Activated CD8-positive, alpha-beta memory T cell treated with anti-CD3 and anti-CD28 coated beads for 48 hours (primary cell): ENCODE measurements around the gene YY1.

Experiments used
- DNase-seq, 3 experiments: peaks; one replicate each; pipeline ENCODE4 v3.0.0-alpha.2; 2020; ENCODE audit warnings: low read depth in 2 of 3, low spot score in 2 of 3

YY1 gene

DNA sequence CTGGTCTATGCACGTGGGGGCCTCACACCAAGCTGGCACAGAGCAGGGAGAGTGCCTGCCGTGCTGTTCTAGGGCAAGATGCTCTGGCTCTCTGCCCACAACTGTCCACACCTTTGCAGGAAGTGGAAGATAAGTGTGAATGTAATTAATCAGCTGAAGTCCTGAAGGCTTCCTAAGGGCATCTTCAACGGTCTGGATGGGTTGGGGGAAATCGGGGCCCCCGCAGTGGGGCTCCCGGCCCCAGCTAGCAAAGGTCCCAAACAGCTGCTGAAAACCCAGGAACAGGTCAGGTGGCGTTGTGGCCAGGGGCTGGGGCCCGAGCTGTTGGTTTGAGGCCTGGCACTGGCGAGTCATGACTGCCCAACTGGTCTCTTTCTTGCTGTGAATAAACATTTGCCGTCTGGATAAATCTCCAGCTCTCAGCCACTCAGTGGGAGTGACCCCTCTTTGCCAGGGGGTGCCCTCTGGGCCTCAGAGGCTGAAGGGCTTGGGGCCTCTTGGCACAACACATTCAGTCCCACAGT is 74.0 kb downstream of the YY1 start:
- DNase-seq = no peak

DNA sequence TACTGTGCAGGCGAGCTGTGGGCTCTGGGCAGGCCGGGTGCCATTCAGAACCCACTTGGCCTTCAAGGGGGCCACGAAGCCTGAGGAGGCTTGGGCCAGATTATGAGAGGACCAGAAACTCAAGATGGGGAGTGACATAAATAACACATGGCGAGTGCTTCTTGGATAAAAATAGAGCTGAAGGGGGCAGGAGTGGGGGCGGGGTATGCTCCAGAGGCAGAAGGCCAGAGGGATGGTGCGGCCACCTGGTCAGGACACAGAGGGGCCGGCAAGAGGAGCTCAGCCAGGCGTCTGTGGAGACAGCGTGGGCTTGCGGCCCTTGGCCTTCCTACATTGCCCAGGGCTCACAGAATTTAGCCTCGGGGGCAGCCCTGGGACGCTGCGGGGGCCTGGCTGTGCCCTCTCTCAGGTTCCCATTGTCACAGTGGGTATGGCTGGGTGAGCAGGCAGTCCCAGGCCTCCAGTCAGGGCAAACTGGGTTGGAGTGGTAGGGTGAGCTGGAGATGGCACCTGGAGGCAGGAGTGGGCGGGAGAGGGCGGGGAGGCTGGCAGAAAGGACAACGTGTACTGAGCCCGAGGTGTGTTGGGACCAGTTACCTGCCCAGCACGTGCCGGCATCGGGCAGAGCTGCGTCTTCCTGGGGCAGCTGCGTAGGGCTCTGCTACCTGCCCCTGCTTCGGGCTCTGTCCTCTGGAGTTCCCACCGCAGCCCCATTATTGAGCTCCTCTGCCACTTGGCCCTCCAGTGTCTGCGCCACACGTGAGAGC is 74.7 kb downstream of the YY1 start:
- no peak for DNase-seq

DNA sequence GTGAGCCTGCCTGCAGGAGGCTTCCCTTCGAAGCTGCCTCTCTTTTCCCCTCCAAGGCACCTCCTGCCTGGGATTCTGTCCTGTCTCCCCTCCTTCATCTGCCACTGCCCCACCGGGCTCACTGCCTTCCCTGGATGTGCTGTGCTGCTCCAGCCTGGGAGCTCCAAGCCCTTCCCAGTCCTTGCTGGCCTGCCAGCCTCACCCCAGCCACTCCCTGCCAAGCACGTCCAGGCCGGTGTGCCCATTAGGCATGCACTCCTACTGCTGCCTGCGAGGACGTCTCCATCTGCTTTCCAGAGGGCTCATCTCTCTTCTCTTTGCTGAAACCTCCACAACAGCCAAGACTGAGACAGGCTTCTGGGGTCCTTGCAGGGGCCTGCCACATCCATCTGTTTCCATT is 75.8 kb downstream of the YY1 start:
- no peak for DNase-seq

DNA sequence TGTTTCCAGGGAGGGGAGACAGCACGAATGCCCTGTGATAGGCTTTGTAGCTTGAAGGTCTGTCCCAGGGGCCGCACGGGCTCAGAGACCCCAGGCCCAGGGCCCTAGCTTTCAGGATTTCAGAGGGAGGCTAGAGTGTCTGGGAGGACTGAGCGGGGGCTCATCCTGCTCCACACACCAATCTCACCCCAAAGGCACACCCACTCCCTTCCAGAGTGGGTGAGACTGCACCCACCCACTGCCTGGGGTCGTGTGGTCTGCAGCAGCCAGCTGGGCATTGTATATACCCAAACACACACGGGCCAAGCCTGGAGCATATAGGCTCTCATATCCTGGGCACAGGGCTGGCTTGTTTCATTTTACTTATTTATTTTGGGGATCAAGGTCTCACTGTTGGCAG is 78.4 kb downstream of the YY1 start:
- DNase-seq = no peak

- peak; percentile 52 to 65 (median 56) for DNase-seq
These were observed 79.2 kb downstream of the YY1 start for GRCh38 chr14:100317912-100318808.

GRCh38 chr14:100320157-100320856 is 81.4 kb downstream of the YY1 start:
- no peak for DNase-seq

GRCh38 chr14:100321473-100322137 is 82.7 kb downstream of the YY1 start:
- DNase-seq = no peak

DNA sequence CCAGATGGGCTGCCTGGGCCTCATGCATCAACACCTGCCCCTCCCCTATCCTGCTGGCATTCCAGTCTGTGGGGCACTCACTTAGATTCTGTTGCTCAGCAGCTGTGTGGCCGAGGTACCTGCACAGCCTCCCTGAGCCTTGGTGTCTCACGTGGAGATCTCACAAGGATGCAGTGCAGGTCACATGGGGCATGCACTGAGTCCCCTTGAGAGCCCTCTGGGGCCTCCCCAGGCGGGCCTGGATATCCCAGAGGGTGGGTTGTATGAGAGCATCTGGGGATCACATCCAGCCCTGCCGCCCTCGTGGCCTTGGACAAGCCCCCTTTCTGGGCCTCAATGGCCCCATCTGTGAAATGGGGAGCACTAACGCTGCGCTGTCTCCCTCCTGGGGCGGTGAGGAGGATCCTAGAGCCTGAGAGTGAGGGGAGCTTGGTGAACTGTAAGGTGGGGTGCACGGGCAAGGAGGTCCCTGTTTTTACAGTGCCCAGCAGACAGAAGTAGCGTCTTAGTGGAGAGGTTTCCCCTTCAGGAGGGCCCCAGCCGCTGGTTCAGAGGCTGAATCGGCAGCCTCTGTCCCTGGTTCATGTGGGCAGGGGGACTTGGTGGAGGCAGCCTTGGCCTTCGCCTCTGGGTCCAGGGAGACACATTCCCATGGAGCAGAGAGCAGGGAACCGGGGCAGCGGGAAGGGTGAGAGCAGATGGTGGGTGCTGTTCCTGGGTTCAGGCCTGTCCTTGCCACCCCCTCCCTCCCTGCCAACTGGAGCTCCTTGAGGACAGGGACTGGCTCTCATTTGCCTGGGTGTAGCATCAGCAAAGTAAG is 83.4 kb downstream of the YY1 start:
- DNase-seq = no peak

DNA sequence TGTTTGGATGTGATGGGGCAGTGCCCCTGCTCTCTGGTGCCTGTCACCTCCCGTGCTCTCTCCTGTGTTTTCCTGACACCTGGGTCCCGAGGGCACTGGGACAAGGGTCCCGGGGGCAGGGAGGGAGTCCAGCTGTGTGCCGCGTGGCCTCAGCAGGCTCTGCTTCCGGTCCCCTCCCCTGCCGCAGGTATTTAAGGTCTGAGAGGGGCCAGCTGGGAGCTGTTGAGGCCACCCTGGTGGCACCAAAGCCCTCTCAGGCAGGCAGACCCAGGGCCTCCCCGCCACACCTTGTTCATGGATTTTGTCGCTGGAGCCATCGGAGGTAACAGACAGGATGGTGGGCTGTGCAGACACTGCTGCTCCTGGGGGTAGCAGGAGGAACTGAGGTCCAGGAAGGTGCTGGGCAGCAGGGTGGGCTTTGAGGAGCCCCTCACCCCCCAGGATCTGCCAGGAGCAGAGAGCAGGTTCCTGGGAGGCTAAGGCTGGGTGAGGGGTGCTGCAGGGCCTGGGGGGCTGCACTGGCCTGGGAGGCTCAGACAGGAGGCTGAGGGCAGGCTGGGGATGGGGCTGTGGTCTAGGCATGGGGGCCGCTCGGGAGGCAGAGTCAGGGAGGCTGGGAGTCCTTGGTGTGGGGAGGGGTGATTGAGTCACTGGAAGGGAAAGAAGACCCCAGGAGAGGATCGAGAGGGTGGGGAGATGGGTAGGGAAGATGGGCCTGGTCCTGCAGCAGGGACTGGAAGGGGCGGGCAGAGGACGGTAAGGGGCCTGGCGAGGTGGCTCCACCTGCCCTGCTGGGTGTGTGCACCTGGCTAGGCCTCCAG is 84.4 kb downstream of the YY1 start, which contains the start of gene SLC25A47:
SLC25A47 (plus strand) TSS at position 219 of the 821 bp plus-strand sequence; CDS start at position 295, 76 bp downstream.
- no peak for DNase-seq

DNA sequence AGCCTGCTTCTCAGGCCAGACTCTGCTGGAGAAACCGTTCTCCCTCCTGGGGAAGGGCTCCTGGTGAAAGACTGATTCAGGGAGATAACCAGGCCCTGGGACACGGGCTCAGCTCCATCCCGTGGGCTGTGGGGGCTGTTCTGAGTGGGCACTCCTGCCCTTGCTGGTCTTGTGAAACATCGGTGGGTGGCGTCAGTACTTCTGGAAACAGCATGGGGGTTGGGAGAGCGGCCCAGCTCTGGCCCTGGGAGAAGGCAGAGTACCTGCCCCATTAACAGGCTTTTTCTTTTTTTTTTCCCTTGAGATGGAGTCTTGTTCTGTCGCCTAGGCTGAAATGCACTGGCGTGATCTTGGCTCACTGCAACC is 85.0 kb downstream of the YY1 start:
- DNase-seq = no peak

DNA sequence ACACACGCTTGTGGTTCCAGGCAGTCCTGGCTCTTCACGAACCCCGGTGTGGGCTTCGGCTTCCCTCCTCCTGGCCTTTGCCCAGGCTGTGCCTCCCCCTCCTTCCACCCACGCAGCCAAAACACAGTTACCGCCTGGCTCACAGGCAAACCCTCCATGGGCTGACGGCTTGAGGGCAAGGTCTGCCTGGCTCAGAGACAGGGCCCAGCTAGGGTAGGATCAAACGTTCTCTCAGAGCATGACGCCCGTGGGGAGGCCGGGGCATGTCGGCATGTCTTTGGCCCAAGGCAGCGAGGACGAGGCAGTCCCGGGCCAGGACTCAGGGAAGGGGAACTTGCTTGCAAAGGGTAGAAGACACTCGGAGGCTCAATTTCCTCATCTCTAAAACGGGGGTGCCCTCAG is 86.3 kb downstream of the YY1 start:
- DNase-seq = no peak

- no peak for DNase-seq
These were observed 87.0 kb downstream of the YY1 start for GRCh38 chr14:100325958-100326357.

GRCh38 chr14:100327128-100327527 is 88.2 kb downstream of the YY1 start:
- DNase-seq = no peak

- DNase-seq = no peak
These were observed 89.7 kb downstream of the YY1 start for GRCh38 chr14:100328495-100329163.

DNA sequence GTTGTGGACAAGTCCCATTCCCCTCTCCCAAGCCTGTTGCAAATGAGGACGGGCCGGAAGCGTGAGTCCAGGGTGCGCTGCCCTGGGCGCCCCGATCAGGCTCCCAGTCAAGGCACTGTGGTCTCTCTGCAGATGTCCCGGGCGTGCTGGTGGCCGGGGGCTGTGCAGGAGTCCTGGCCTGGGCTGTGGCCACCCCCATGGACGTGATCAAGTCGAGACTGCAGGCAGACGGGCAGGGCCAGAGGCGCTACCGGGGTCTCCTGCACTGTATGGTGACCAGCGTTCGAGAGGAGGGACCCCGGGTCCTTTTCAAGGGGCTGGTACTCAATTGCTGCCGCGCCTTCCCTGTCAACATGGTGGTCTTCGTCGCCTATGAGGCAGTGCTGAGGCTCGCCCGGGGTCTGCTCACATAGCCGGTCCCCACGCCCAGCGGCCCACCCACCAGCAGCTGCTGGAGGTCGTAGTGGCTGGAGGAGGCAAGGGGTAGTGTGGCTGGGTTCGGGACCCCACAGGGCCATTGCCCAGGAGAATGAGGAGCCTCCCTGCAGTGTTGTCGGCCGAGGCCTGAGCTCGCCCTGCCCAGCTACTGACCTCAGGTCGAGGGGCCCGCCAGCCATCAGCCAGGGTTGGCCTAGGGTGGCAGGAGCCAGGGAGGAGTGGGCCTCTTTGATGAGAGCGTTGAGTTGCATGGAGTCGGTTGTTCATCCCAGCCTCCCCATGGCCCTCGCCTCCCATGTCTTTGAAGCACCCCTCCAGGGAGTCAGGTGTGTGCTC is 90.5 kb downstream of the YY1 start:
- no peak for DNase-seq

GRCh38 chr14:100330007-100330344 is 91.0 kb downstream of the YY1 start:
- no peak for DNase-seq

GRCh38 chr14:100330388-100330931 is 91.5 kb downstream of the YY1 start:
- no peak for DNase-seq
